GM18909 (cell line): ENCODE measurements around the gene PEF1.
"Not testable (repeated sequence)": the region's sequence is repeated elsewhere in the genome, so short reads cannot be mapped to it uniquely, and the experiment has no call there.

Experiments used
- ATAC-seq: cut with Tn5 transposase; IDR thresholded peaks from one replicate; pipeline ENCODE4 v1.9.1; 2021; ENCODE audit warnings: mild to moderate bottlenecking; ENCODE audit not compliant: unreplicated experiment, poor library complexity

PEF1 gene

GRCh38 chr1:31587328-31587699 is 57.4 kb downstream of the PEF1 start:
- not testable (repeated sequence) for ATAC-seq

DNA sequence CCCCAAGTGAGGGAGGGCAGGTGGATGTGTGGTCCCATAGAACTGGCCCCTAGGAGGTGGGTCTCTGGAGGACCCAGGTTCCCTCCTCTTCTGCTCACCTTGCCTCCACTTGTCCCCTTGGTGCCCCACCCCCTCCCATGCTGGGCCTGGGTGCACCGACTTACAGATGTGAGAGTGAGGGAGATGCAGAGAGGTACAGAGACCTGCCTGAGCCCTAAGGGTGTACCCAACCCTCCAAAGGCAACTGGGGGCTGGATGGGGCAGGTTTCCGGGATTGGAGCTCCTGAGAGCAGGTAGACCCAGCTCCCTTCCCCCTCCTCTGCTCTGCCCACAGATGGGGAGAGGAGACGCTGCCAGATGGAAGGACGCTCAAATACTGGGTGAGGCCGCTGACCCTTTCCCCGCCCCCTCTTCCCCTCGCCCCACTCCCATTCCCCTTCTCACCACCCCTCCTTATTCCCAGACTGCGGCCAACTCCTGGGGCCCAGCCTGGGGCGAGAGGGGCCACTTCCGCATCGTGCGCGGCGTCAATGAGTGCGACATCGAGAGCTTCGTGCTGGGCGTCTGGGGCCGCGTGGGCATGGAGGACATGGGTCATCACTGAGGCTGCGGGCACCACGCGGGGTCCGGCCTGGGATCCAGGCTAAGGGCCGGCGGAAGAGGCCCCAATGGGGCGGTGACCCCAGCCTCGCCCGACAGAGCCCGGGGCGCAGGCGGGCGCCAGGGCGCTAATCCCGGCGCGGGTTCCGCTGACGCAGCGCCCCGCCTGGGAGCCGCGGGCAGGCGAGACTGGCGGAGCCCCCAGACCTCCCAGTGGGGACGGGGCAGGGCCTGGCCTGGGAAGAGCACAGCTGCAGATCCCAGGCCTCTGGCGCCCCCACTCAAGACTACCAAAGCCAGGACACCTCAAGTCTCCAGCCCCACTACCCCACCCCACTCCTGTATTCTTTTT is 58.0 kb downstream of the PEF1 start:
- ATAC-seq: no peak

- no peak for ATAC-seq
Observed at GRCh38 chr1:31585736-31586365, 58.8 kb downstream of the PEF1 start.

DNA sequence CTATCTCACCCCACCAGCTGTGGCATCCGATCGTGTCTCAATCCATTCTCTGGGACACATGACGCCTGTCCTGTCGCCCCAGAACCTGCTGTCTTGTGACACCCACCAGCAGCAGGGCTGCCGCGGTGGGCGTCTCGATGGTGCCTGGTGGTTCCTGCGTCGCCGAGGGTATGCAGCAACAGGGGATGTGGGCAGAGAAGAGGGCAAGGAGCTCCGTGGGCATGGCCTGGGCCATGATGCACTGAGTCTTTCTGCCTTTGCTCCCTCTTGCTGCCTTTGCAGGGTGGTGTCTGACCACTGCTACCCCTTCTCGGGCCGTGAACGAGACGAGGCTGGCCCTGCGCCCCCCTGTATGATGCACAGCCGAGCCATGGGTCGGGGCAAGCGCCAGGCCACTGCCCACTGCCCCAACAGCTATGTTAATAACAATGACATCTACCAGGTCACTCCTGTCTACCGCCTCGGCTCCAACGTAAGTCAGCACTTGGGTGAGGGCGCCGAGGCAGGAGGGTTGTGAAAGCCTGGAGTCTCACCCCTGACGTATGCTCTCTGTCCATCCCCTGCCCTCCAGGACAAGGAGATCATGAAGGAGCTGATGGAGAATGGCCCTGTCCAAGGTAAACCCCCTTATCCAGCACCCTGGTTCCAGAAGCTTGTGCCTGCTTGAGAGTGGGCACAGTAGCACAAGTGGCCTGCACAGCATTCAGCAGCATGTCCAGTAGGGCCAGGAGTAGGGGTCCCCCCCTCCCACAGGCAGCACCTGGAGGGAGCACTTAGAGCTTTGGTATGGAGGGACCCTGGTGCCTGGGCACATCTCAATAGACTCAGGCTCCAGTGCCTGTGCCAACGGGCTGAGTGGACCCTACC is 59.6 kb downstream of the PEF1 start:
- no peak for ATAC-seq

DNA sequence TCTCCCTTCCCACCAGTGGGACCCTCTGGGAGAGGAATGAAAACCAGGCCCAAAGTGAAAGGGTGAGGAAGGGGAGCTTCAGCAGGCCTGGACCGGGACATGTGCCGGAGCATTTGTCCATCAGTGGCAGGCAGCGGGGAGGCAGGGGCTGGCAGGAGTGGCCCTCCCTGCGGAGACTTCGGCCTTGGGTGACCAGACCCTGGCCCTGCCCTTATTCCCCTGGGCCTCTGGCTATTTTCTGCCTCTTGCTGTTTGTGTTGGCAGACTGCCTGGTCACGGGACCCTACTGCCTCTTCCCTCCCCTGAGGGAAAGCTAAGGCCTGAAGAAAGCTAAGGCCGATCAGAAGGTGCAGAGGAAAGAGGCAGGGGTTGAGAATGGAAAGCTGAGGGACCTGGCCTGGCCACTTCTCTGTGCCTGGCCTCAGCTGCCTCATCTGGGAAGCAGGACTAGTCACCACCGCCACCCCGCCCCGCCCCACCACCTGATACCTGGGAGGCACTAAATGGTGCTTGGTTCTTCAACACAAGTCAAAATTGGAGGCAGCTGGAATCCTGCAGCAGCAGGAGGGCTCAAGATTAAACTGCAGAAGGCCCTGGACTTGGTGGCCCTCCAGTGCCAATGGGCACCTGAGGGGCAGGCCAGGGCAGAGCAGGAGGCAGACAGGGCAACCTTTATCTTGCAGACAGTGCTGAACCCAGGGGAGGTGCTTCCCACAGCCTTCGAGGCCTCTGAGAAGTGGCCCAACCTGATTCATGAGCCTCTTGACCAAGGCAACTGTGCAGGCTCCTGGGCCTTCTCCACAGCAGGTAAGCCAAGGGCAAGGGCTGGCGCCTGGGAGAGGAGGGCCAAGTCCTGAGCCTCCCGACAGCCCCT is 60.4 kb downstream of the PEF1 start:
- no peak for ATAC-seq

DNA sequence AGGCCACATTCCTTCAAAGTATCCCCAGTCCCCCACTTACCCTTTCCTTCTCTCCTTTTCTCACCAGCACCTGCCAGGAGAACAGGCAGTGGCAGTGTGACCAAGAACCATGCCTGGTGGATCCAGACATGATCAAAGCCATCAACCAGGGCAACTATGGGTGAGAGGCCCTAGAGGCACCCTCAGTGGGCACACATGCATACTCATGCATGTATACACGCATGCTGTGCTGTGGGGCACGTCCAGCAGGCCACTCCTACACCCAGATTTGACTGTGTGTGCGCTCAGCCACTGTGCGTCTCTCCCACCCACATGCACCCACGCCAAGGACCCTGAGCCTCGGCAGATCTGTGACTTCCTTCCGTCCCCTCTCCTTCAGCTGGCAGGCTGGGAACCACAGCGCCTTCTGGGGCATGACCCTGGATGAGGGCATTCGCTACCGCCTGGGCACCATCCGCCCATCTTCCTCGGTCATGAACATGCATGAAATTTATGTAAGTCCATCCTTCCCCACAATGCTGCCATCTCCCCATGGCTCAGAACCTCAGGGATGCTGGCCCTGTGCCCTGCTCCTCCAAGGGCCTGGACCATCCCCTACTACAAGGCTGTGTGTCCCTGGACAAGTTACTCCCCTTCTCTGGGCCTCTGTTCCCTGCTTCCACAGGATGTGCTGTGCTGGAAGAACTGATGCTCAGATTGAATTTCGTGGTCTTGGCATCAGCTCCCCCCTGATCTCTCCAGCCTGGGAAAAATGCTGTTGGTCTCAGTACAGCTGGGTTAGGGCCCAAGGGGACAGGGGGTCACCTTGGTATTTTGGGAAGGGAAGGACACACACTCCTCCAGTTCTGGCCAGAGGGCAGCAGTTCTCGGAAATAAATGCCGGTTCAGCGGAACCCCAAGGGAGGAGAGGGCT is 61.3 kb downstream of the PEF1 start:
- no peak for ATAC-seq

DNA sequence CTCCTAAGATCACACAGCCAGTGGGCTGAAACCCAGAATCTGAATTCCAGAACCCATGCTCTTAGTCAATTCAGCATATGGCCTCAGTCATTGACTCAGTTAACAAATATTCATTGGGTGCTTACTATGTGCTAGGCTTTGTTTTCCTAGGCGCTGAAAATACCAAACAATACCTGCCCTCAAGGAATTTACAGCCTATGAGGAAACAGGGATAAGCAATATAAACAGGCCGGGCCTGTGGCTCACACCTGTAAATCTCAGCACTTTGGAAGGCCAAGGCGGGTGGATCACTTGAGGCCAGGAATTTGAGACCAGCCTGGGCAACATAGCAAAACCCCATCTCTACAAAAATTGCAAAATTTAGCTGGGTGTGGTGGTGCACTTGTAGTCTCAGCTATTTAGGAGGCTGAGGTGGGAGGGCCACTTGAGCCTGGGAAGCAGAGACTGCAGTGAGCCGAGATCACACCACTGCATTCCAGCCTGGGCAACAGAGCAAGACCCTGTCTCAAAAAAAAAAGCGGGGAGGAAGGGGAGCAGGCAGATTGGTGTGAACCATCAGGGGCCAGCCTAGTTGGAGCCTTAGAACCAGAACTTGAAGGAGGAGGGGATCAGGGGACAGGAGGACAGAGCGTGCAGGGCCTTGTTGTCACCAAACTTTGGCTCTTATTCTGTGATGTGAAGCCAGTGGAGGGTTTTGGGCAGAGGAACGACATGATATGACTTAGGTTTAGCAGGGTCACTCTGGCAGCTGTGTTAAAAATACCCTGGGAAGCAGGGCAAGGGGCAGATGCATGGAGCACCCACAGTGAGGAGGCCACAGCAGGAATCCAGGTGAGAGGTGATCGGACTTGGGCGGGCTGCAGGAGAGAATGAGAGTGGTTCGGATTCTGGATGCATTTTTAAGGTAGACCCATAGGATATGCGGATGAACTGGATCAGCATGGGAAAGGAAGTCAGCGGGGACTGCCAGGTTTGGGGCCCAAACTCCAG is 62.6 kb downstream of the PEF1 start:
- ATAC-seq: no peak

DNA sequence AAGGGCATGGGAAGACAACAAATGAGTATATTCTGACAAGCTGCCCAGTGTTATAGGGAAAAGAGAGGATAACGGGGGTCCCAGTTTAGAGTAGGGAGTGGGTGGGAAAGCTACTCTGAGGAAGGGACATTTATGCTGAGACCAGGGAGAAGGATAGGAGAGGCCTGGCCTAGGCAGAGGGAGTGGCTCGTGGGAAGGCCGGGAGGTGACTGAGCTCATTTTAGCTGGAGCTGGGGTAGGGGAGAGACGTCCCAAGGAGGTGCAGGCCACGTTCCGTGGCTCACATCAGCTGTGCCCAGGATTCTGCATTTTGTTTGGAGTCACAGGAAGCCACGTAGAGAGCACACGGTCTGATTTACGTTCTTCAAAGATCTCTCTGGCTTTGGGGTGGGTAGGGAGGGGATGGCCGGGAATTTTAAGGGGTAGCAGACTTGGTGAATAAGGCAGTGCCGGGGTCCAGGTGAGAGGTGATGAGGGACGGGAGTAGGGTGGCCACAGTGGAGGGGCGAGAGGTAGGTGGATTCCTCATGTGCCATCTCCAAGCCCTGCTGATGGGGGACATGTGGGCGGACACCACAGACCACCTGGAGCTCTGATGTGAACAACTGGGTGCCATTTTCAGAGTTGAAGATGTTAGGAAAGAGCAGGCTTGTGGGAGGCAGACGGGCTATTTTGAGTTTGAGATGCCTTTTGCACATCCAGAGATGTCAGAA is 63.6 kb downstream of the PEF1 start:
- no peak for ATAC-seq

GRCh38 chr1:31580513-31580870 is 64.2 kb downstream of the PEF1 start:
- ATAC-seq: no peak
